ENCODE results near the gene OR5D18.
"Not testable (repeated sequence)": the region's sequence is repeated elsewhere in the genome, so short reads cannot be mapped to it uniquely, and the experiment has no call there.

Gene OR5D18

DNA sequence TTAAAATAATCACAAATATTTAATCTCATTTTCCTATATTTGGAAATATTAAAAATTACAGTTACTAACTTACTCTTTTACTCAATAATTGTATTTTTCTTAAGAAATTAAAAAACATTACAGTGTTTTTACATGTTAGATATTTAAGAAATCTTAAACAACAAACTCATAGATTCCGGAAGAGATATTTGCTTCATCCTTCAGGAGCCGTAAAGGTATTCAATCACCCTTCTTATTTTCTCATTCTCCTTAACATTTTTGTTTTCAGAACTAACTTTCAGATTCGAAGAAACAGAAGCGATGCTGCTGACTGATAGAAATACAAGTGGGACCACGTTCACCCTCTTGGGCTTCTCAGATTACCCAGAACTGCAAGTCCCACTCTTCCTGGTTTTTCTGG lies at the start of gene OR5D18:
Gene OR5D18 (plus strand): TSS at position 301 of the 400 bp plus-strand sequence. CDS start 0 bp downstream, at position 301.
- no peak for DNase-seq

- DNase-seq, result no peak
These were observed 46.3 kb upstream of the OR5D18 start, which contains the start of gene OR5D13 for GRCh38 chr11:55773138-55773537. TSS of gene OR5D13 (plus strand) at chr11:55773438. CDS start at chr11:55773438, 0 bp downstream.

DNA sequence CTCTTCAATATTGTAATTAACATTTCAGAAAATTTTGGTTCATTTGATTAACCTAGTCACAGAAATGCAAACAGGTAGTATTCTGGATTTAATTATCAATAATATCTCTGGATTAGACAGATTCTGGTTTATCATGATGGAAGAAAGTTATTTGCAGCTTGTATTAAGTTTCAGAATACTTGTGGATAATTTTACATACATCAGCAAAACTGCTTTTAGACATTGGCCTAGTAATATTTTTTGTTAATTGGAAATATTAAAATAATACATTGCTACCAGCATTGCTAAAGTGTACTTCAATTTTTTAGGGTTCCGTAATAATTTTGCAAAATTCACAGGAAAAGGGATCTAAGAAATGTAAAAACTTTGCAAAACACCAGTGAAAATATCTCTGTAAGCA lies 27.8 kb upstream of the OR5D18 start:
- DNase-seq, result no peak

- no peak for DNase-seq
These were observed 26.1 kb upstream of the OR5D18 start for GRCh38 chr11:55793321-55793720.

DNA sequence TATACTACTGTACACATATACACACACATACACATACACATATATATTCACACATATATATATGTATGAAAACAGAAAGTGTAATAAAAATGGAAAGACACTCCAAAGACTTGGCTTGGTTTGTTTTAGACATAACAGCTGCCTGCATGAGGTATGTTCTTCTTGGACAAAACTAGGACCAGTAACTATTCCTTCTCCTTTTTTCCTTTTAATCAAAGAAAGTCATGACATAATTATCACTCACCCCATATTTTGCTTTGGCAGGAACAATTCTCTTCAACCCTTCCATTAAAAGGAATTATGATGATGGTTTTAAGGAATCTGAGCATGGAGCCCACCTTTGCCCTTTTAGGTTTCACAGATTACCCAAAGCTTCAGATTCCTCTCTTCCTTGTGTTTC lies 24.2 kb upstream of the OR5D18 start, which contains the start of gene OR5D14:
Gene OR5D14 (plus strand): TSS at position 301 of the 400 bp plus-strand sequence. CDS start 0 bp downstream, at position 301.
- no peak for DNase-seq

- DNase-seq, result no peak
These were observed 13.2 kb upstream of the OR5D18 start for GRCh38 chr11:55806248-55806647.

DNA sequence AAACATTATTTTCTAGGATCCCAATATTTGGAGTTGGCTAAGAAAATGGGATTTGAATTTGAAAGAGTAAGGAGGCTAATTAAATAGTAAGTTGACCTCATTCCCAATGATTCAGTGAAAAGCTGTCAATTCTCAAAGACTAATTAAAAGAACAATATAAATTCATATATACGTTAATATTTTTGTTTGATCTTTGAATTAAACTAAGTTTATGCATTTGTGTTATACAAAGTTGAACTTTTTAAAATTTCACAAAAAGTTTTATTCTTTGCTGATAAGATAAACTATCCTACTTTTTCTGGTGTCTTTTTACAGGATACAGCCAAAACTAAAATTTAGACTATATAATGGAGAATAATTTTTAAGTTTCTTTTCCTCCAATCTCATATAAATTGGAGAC lies 8.4 kb upstream of the OR5D18 start, which contains the start of gene OR5L1:
Gene OR5L1 (plus strand): TSS at position 301 of the 400 bp plus-strand sequence. CDS start 100 bp downstream, outside the sequence.
- no peak for DNase-seq

DNA sequence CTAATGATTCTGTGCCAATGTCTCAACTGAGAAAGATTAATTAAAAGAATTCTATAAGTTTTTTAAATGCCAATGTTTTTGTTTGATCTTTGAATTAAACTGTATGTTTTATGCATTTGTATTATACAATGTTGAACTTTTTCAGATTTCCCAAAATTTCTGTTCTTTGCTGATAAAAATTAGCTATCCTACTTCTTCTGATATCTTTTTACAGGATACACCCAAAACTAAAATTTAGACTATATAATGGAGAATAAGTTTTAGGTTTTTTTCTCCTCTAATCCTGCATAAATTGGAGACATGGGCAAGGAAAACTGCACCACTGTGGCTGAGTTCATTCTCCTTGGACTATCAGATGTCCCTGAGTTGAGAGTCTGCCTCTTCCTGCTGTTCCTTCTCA lies 7.5 kb downstream of the OR5D18 start, which contains the start of gene OR5L2:
Gene OR5L2 (plus strand): TSS at position 301 of the 400 bp plus-strand sequence. CDS start 0 bp downstream, at position 301.
- DNase-seq, result no peak

DNA sequence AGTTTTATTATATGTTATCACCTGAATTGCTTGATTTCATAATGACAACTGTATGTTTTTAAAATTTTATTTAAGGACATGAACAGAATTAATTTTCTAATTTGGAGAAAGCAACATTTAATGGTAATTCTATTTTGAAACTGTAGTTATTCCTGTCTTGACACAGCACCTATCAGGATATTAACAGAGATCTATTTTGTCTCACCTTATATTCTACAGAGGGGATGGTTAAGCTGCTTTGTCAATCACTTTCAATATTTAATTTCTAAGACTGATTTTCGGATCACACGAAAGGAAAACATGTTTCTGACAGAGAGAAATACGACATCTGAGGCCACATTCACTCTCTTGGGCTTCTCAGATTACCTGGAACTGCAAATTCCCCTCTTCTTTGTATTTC lies 19.0 kb downstream of the OR5D18 start, which contains the start of gene OR5D16:
Gene OR5D16 (plus strand): TSS at position 301 of the 400 bp plus-strand sequence. CDS start 0 bp downstream, at position 301.
- DNase-seq, result no peak

GRCh38 chr11:55847453-55847852 lies 28.0 kb downstream of the OR5D18 start:
- no peak for DNase-seq

- DNase-seq, result no peak
These were observed 29.6 kb downstream of the OR5D18 start for GRCh38 chr11:55849037-55849436.

DNA sequence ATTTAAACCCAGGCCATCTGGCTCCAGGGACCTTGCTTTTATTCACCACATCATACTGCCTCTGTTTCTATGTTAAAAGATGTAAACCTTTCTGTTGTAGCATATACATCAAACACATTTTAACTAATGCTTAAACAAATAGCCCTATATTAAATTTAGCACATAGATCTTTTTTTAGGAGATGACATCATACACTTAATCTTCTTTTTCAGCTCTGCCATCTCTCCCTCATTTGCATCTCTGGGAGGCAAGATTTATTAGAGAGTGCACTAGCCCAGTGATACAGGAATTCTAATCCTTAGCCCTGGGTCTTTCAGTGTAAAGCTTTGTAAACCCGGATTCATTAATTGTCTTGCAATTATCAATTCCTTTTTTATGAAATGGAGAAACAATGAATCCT lies 32.7 kb downstream of the OR5D18 start:
- no peak for DNase-seq

- DNase-seq, result no peak
These were observed 35.3 kb downstream of the OR5D18 start for GRCh38 chr11:55854704-55855103.

- not testable (repeated sequence) for DNase-seq
These were observed 47.9 kb downstream of the OR5D18 start for GRCh38 chr11:55867354-55867753.
